Measurements from ENCODE around the gene DGKB. TPM values are rescaled to one million over a fixed set of nuclear protein-coding genes. Genes with fewer than 3 reads are reported as not detected.

DGKB gene
- polyA plus RNA-seq, 1 donor (not counting 4 experiments of a cell fraction or from before 2014, with no cell fraction given) = 0.01 TPM

DNA sequence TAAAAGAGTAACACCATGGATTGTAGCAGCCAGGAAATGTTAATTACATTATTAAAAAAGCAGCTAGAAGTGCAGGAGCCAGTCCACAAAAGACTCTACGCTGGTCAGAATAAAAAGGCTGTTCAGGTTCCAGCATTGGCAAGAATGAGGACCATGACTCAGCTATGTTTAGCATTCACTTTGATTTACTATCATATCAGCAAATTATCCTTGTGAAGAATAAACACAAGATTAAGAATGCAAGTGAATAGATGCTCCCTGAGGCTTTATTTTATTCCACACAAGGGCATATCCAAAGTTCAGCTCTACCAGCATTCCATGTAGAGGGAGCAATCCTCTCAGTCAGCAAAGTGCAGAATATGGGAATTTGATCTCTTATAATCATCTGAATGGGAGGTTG lies 13.6 kb downstream of the DGKB start:
- FAIRE-seq = no peak
- no peaks in the 10 kb centered on the region for H4K20me1 ChIP-seq (ENCODE audit: control insufficient read depth, extremely low read depth, insufficient read depth, low read length)
- H2AFZ ChIP-seq (ENCODE audit: control insufficient read depth, low read length) = no peak overlapping the region
- H3K9me3 ChIP-seq (ENCODE audit: control insufficient read depth, low read depth, low read length) = no peaks in the 10 kb centered on the region
- H3K79me2 ChIP-seq (ENCODE audit: control insufficient read depth, insufficient read depth, low read length) = no peaks in the 10 kb centered on the region
- H3K9ac ChIP-seq (ENCODE audit: control insufficient read depth, extremely low read depth, insufficient read depth, low read length) = no peak overlapping the region
- H3K36me3 ChIP-seq (ENCODE audit: control insufficient read depth in 2 of 2, extremely low read depth in 1 of 2, insufficient read depth in 2 of 2, low read length in 2 of 2) = no peaks in the 10 kb centered on the region
- H3K4me1 ChIP-seq (ENCODE audit: control insufficient read depth, extremely low read depth, insufficient read depth, low read length) = no peaks in the 10 kb centered on the region
- no peaks in the 10 kb centered on the region for H3K9me1 ChIP-seq (ENCODE audit: control insufficient read depth, extremely low read depth, insufficient read depth, low read length)
- H3K4me3 ChIP-seq (ENCODE audit: control insufficient read depth in 2 of 3, extremely low read depth in 1 of 3, insufficient read depth in 2 of 3, low read depth in 1 of 3, low read length in 3 of 3) = no peak overlapping the region
- dilution Hi-C loops (cut with MboI; ENCODE audit: extremely low pct_ligation_motif_present, low sequenced_read_pairs) = no loop called here
- DNase-seq (ENCODE audit: low read depth, low spot score) = no peak
- no peak overlapping the region for H3K27ac ChIP-seq (ENCODE audit: control insufficient read depth, insufficient read depth, low read length)
- H3K27me3 ChIP-seq (ENCODE audit: control insufficient read depth, extremely low read depth, insufficient read depth, low read length) = no peaks in the 10 kb centered on the region
- no peak for TF ChIP-seq EZH2 (IDR thresholded peaks at IDR 0.05; ENCODE audit: low read length)
- TF ChIP-seq, protein P1, sequence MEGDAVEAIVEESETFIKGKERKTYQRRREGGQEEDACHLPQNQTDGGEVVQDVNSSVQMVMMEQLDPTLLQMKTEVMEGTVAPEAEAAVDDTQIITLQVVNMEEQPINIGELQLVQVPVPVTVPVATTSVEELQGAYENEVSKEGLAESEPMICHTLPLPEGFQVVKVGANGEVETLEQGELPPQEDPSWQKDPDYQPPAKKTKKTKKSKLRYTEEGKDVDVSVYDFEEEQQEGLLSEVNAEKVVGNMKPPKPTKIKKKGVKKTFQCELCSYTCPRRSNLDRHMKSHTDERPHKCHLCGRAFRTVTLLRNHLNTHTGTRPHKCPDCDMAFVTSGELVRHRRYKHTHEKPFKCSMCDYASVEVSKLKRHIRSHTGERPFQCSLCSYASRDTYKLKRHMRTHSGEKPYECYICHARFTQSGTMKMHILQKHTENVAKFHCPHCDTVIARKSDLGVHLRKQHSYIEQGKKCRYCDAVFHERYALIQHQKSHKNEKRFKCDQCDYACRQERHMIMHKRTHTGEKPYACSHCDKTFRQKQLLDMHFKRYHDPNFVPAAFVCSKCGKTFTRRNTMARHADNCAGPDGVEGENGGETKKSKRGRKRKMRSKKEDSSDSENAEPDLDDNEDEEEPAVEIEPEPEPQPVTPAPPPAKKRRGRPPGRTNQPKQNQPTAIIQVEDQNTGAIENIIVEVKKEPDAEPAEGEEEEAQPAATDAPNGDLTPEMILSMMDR (optimal IDR thresholded peaks at IDR 0.05 in 1 of 3, IDR thresholded peaks at IDR 0.05 in 1 of 3, conservative IDR thresholded peaks at IDR 0.05 in 1 of 3; ENCODE audit: extremely low read depth in 1 of 3, insufficient read depth in 2 of 3, low read length in 3 of 3) = no peak
- H3K4me2 ChIP-seq (ENCODE audit: control insufficient read depth, extremely low read depth, insufficient read depth, low read depth, low read length) = no peak overlapping the region

- Histone ChIP-seq H3K27ac (ENCODE audit: control insufficient read depth, insufficient read depth, low read length) (no peak overlapping the region), H3K36me3 (ENCODE audit: control insufficient read depth in 2 of 2, extremely low read depth in 1 of 2, insufficient read depth in 2 of 2, low read length in 2 of 2) (no peaks in the 10 kb centered on the region), H3K4me2 (ENCODE audit: control insufficient read depth, extremely low read depth, insufficient read depth, low read depth, low read length) (no peak overlapping the region), H3K4me1 (ENCODE audit: control insufficient read depth, extremely low read depth, insufficient read depth, low read length) (no peaks in the 10 kb centered on the region), H3K4me3 (ENCODE audit: control insufficient read depth in 2 of 3, extremely low read depth in 1 of 3, insufficient read depth in 2 of 3, low read depth in 1 of 3, low read length in 3 of 3) (no peak overlapping the region), H3K9me1 (ENCODE audit: control insufficient read depth, extremely low read depth, insufficient read depth, low read length) (no peaks in the 10 kb centered on the region), H2AFZ (ENCODE audit: control insufficient read depth, low read length) (no peak overlapping the region), H3K9ac (ENCODE audit: control insufficient read depth, extremely low read depth, insufficient read depth, low read length) (no peak overlapping the region), H3K79me2 (ENCODE audit: control insufficient read depth, insufficient read depth, low read length) (no peaks in the 10 kb centered on the region), H3K27me3 (ENCODE audit: control insufficient read depth, extremely low read depth, insufficient read depth, low read length) (no peaks in the 10 kb centered on the region), H3K9me3 (ENCODE audit: control insufficient read depth, low read depth, low read length) (no peaks in the 10 kb centered on the region), H4K20me1 (ENCODE audit: control insufficient read depth, extremely low read depth, insufficient read depth, low read length) (no peaks in the 10 kb centered on the region)
- dilution Hi-C loops (cut with MboI; ENCODE audit: extremely low pct_ligation_motif_present, low sequenced_read_pairs) = no loop called here
- TF ChIP-seq, protein P1 (optimal IDR thresholded peaks at IDR 0.05 in 1 of 3, IDR thresholded peaks at IDR 0.05 in 1 of 3, conservative IDR thresholded peaks at IDR 0.05 in 1 of 3; ENCODE audit: extremely low read depth in 1 of 3, insufficient read depth in 2 of 3, low read length in 3 of 3) = no peak
- TF ChIP-seq EZH2 (IDR thresholded peaks at IDR 0.05; ENCODE audit: low read length) = no peak
- FAIRE-seq = no peak
- no peak for DNase-seq (ENCODE audit: low read depth, low spot score)
These were observed 16.0 kb downstream of the DGKB start for GRCh38 chr7:14886533-14886932.

Data from keratinocyte (primary cell).